ENCODE results near the gene FUZ.
A peak's percentile ranks its signal among the peaks of the same experiment; 100 is the strongest.

FUZ gene

GRCh38 chr19:49776371-49776764 lies 36.7 kb downstream of the FUZ start:
- Histone ChIP-seq H3K4me1 (ENCODE audit: insufficient read depth, low read length) (peaks cover 3% of the 10 kb centered on the region; the same call in 1 of the 2 replicates), H3K36me3 (ENCODE audit: insufficient read depth, low read length) (no peaks in the 10 kb centered on the region), H3K9ac (ENCODE audit: low read depth, low read length) (no peak overlapping the region), H3K9me3 (ENCODE audit: control insufficient read depth, insufficient read depth, low read length) (no peaks in the 10 kb centered on the region)

DNA sequence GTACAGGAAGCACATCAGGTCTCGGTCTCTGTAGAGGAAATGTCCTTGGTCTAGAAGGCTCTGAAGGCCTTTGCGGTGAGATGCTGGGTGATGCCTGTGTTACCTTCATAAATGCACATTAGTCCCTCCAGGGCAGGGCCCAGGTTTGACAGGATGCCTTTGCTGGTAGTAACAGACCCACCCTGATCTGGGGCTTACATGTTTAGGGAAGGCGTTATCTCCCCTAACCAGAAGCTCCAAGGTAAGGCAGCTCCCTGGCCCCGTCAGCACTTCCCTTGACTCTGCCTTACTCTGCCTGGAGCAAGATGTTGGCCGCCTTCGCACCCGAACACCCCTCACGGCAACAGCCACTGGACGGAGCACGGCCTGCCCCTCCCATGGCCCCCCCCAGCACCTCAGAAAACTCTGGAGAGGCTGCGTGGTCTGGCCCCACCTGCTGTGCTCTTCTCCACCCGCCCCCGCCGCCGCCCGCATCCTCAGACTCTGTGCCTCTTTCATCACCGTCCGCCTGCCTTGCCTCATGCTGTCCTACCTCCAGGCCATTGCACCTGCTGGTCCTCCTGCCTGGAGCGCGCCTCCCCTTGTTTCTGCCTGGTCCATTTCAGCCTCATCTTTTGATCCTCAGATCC lies 37.2 kb downstream of the FUZ start:
- Histone ChIP-seq H3K4me1 (ENCODE audit: insufficient read depth, low read length) (no peaks in the 10 kb centered on the region), H3K9ac (ENCODE audit: low read depth, low read length) (no peak overlapping the region), H3K36me3 (ENCODE audit: insufficient read depth, low read length) (no peaks in the 10 kb centered on the region), H3K9me3 (ENCODE audit: control insufficient read depth, insufficient read depth, low read length) (no peaks in the 10 kb centered on the region)

DNA sequence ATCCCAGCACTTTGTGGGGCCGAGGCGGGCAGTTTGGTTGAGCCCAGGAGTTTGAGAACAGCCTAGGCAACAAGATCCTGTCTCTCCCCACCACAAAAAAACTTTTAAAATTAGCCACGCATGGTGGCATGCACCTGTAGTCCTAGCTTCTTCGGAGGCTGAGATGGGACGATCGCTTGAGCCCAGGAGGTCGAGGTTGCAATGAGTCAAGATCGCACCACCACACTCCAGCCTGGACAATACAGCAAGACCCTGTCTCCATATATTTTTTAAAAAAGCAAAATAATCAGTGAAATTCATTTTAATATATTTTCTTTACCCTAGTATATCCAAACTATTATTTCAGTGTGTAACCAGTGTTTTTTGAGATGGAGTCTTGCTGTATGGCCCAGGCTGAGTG lies 38.1 kb downstream of the FUZ start:
- no peaks in the 10 kb centered on the region for H3K36me3 ChIP-seq (ENCODE audit: insufficient read depth, low read length)
- no peaks in the 10 kb centered on the region for H3K9me3 ChIP-seq (ENCODE audit: control insufficient read depth, insufficient read depth, low read length)
- H3K4me1 ChIP-seq (ENCODE audit: insufficient read depth, low read length): no peaks in the 10 kb centered on the region
- H3K9ac ChIP-seq (ENCODE audit: low read depth, low read length): no peak overlapping the region

- Histone ChIP-seq H3K9ac (ENCODE audit: low read depth, low read length) (no peak overlapping the region), H3K4me1 (ENCODE audit: insufficient read depth, low read length) (no peaks in the 10 kb centered on the region), H3K36me3 (ENCODE audit: insufficient read depth, low read length) (no peaks in the 10 kb centered on the region; the same call in 1 of the 2 replicates), H3K9me3 (ENCODE audit: control insufficient read depth, insufficient read depth, low read length) (no peaks in the 10 kb centered on the region)
Measured at GRCh38 chr19:49773663-49774350, 39.3 kb downstream of the FUZ start.

DNA sequence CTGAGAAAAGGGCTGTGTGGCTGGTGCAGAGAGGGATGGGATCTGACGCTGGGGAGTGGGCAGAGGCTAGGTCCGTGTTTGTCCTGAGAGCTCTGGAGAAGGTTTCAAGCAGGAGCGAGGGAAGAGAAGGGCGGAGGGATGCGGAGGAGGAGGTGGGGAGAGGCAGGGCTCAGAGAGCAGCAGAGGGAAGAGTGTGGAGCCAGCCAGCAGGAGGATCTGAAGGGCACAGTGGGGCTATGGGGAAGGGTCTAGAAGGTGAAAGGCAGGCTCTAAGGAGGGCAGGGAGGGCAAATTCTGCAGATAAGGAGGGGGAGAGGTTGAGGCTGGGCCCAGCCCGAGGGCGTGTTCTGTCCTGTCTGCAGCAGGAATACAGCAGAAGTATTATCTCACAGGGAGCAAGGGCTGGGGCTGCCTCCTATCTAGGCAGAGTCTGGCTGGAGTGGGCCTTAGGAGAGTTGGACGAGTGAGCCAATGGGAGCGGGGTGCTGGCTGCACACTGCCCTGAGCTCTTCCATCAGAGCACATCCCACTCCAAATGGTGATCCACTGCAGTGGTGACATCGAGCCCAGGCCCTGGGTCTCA lies 40.2 kb downstream of the FUZ start:
- H3K4me1 ChIP-seq (ENCODE audit: insufficient read depth, low read length): peaks cover 3% of the 10 kb centered on the region
- H3K9me3 ChIP-seq (ENCODE audit: control insufficient read depth, insufficient read depth, low read length): no peaks in the 10 kb centered on the region
- H3K36me3 ChIP-seq (ENCODE audit: insufficient read depth, low read length): no peaks in the 10 kb centered on the region; the same call in 1 of the 2 replicates
- no peak overlapping the region for H3K9ac ChIP-seq (ENCODE audit: low read depth, low read length)

GRCh38 chr19:49771674-49772139 lies 41.4 kb downstream of the FUZ start:
- Histone ChIP-seq H3K4me1 (ENCODE audit: insufficient read depth, low read length) (peaks cover 6% of the 10 kb centered on the region), H3K9ac (ENCODE audit: low read depth, low read length) (no peak overlapping the region), H3K9me3 (ENCODE audit: control insufficient read depth, insufficient read depth, low read length) (no peaks in the 10 kb centered on the region), H3K36me3 (ENCODE audit: insufficient read depth, low read length) (no peaks in the 10 kb centered on the region; the same call in 1 of the 2 replicates)

- H3K36me3 ChIP-seq (ENCODE audit: insufficient read depth, low read length): no peaks in the 10 kb centered on the region; the same call in 1 of the 2 replicates
- no peaks in the 10 kb centered on the region for H3K9me3 ChIP-seq (ENCODE audit: control insufficient read depth, insufficient read depth, low read length)
- H3K9ac ChIP-seq (ENCODE audit: low read depth, low read length): no peak overlapping the region
- peaks cover 6% of the 10 kb centered on the region for H3K4me1 ChIP-seq (ENCODE audit: insufficient read depth, low read length)
Measured at GRCh38 chr19:49770529-49770928, 42.6 kb downstream of the FUZ start.

GRCh38 chr19:49767967-49768581 lies 45.0 kb downstream of the FUZ start:
- peak overlapping the region; percentile 81 for H3K9ac ChIP-seq (ENCODE audit: low read depth, low read length)
- peaks cover 6% of the 10 kb centered on the region for H3K4me1 ChIP-seq (ENCODE audit: insufficient read depth, low read length)
- no peaks in the 10 kb centered on the region; the same call in 1 of the 2 replicates for H3K36me3 ChIP-seq (ENCODE audit: insufficient read depth, low read length)
- H3K9me3 ChIP-seq (ENCODE audit: control insufficient read depth, insufficient read depth, low read length): no peaks in the 10 kb centered on the region

DNA sequence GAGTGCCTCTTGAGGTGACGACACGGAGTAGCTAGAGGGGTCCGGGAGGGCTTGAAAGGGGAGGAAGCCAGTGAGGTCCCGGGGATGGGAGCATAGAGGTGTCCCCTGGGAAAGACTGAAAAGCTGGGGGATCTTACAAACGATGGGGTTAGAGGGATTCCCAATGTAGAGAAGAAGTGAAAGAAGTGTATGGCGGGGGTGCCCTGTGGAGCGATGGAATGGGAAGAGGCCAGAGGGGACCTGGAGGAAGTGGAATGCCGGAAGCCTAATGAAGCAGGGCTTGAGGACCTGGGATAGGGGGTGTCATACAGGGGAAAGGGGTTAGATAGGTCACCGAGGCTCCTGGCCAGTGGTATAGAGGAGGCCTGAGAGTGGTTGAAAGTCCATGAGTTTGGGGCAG lies 45.7 kb downstream of the FUZ start:
- Histone ChIP-seq H3K4me1 (ENCODE audit: insufficient read depth, low read length) (peaks cover 6% of the 10 kb centered on the region), H3K36me3 (ENCODE audit: insufficient read depth, low read length) (no peaks in the 10 kb centered on the region; the same call in 1 of the 2 replicates), H3K9me3 (ENCODE audit: control insufficient read depth, insufficient read depth, low read length) (no peaks in the 10 kb centered on the region)

GRCh38 chr19:49766930-49767299 lies 46.2 kb downstream of the FUZ start, which contains the start of gene AP2A1:
Gene AP2A1 (plus strand): TSS chr19:49767001. CDS start chr19:49767134, 133 bp downstream.
- peak within 1 kb of the TSS; percentile 81 for H3K9ac ChIP-seq (ENCODE audit: low read depth, low read length)
- no peaks in the 10 kb centered on the region; the same call in 1 of the 2 replicates for H3K36me3 ChIP-seq (ENCODE audit: insufficient read depth, low read length)
- H3K4me1 ChIP-seq (ENCODE audit: insufficient read depth, low read length): peaks cover 6% of the 10 kb centered on the region
- H3K9me3 ChIP-seq (ENCODE audit: control insufficient read depth, insufficient read depth, low read length): no peaks in the 10 kb centered on the region

More for the DNA sequence above, 45.7 kb downstream of the FUZ start:
- peak overlapping the region; percentile 81 for H3K9ac ChIP-seq (ENCODE audit: low read depth, low read length)

DNA sequence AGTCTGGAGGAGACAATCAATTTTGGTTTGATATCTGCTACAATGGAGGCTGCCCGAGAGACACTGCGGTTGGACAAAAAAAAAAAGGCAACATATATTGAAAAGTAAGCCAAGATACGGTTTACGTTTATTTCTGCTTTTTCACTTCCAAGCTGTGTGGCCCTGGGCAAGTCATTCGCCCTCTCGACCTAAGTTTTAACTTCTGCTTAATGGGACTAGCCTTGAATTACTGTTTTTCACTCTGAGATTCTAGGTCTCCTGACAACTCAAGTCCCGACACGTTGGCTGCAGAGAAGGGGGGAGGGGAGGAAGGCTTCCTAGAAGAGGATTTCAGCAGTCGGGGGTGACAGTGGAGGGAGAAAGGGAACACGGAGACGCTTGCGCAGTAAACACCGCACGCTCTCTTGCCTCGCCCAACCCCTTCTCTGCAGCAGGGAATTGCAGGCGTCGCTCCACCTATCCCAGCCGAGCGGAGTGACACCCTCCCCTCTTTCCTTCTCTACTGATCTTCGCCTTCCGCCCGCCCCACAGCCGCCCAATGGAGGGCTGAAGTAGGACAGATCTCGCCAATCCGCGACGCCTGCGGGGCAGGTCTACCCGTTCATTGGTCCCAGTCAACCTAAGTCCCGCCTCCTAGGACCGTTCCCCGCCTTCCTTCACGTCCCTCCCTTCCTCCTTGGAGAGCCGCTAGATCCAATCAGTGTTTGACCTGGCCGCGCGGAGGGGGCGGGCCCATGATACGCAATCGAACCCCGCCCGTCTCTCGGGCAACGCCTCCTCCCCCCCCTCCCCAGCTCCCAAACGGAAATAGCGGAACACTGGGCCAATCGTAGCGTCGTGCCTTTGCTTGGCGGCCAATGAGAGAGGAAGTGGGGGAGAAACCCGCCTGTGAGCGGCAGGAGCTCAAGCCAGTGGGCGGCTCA lies 46.8 kb downstream of the FUZ start:
- no peaks in the 10 kb centered on the region; the same call in 1 of the 2 replicates for H3K36me3 ChIP-seq (ENCODE audit: insufficient read depth, low read length)
- H3K9me3 ChIP-seq (ENCODE audit: control insufficient read depth, insufficient read depth, low read length): no peaks in the 10 kb centered on the region
- H3K9ac ChIP-seq (ENCODE audit: low read depth, low read length): peak overlapping the region; percentile 59
- H3K4me1 ChIP-seq (ENCODE audit: insufficient read depth, low read length): peaks cover 11% of the 10 kb centered on the region

- no peaks in the 10 kb centered on the region; the same call in 1 of the 2 replicates for H3K36me3 ChIP-seq (ENCODE audit: insufficient read depth, low read length)
- no peaks in the 10 kb centered on the region for H3K9me3 ChIP-seq (ENCODE audit: control insufficient read depth, insufficient read depth, low read length)
- peaks cover 13% of the 10 kb centered on the region for H3K4me1 ChIP-seq (ENCODE audit: insufficient read depth, low read length)
- H3K9ac ChIP-seq (ENCODE audit: low read depth, low read length): no peak overlapping the region
Measured at GRCh38 chr19:49764341-49764740, 48.8 kb downstream of the FUZ start.

DNA sequence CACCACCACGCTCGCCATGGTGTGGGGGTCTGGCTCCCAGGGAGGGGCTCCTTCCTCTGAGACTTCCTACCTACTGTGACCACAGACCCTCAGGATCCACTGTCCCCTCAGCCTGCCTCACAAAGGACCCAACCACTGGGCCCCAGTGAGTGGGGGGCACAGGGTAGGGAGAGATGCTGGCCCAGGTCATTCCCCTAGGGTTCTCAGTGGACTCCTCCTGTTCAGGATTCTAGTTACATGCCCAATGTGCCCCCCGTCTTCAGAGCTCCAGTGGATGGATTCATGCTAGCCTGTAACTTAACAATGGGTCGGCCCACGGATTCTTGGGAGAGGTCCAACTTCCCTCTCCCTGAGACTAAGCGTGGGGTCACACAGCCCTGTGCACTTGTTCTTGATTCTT lies 49.9 kb downstream of the FUZ start, which contains the start of gene TSKS:
TSKS (minus strand) TSS at position 77 of the 400 bp plus-strand sequence; CDS start at position 18, 59 bp downstream.
- Histone ChIP-seq H3K9ac (ENCODE audit: low read depth, low read length) (no peak within 1 kb of the TSS), H3K36me3 (ENCODE audit: insufficient read depth, low read length) (no peaks in the 10 kb centered on the region), H3K4me1 (ENCODE audit: insufficient read depth, low read length) (peaks cover 17% of the 10 kb centered on the region), H3K9me3 (ENCODE audit: control insufficient read depth, insufficient read depth, low read length) (no peaks in the 10 kb centered on the region)
